Upper lobe of left lung (tissue), 4 donors: ENCODE data around the gene GTPBP4.

Experiments
- POLR2A ChIP-seq, 4 donors: fragments of 450-650 bp; IDR thresholded peaks; one replicate each; pipeline ENCODE4 v1.5.1; 2016 to 2017; ENCODE audit warnings: antibody characterized with exemption in 4 of 4, mild to moderate bottlenecking in 2 of 4
- POLR2AphosphoS5 ChIP-seq, 2 donors: sonication (generic); formaldehyde crosslinking; IDR thresholded peaks; one replicate each; pipeline ENCODE4 v1.5.1; 2017; ENCODE audit warnings: antibody characterized with exemption in 2 of 2
- TF ChIP-seq, protein P1 (sequence below), 6 experiments: fragments of 450-650 bp in 4 of 6; fragments of 200-600 bp in 2 of 6; sonication (generic) in 2 of 6; IDR thresholded peaks; one replicate each; pipeline ENCODE4 v1.5.1; 2016 to 2019; ENCODE audit warnings: antibody characterized with exemption in 6 of 6

DNA sequence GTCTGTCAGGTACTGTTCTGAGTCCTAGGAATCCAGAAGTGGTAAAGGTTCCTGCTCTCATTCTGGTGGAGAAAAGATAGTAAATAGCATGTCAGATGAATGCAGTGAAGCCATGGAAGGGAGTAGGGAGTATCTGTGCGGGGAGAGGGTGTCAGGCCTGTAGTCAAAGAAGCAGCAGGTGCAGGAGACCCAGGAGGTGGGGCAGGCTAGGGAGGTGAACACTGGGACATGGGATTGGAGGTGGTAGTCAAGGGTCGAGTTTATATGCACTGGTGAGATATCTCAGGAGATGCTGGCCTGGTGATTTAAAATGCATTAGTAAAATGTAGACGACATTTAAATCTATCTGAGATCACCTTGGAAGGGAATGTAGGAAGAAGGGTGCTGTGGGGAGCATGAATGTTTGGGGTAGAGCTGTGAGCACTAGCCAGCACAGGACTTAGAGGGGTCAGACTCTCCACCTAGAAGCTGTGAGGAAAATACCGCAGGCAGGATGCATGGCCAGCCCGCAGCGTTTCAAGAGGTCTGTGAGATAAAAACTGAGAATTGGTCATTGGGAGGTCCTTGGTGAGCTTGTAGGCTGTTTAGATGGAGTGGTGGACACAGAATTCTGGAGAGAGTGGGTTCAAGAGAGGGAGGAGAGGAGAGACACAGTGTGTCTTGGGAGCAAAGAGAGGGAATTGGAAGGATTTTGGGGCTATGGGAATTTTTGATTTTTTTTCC lies 6.8 kb downstream of the GTPBP4 start:
- TF ChIP-seq POLR2A (IDR thresholded peaks at IDR 0.05) (no peak), POLR2AphosphoS5 (IDR thresholded peaks at IDR 0.05) (no peak)
- TF ChIP-seq, protein P1, sequence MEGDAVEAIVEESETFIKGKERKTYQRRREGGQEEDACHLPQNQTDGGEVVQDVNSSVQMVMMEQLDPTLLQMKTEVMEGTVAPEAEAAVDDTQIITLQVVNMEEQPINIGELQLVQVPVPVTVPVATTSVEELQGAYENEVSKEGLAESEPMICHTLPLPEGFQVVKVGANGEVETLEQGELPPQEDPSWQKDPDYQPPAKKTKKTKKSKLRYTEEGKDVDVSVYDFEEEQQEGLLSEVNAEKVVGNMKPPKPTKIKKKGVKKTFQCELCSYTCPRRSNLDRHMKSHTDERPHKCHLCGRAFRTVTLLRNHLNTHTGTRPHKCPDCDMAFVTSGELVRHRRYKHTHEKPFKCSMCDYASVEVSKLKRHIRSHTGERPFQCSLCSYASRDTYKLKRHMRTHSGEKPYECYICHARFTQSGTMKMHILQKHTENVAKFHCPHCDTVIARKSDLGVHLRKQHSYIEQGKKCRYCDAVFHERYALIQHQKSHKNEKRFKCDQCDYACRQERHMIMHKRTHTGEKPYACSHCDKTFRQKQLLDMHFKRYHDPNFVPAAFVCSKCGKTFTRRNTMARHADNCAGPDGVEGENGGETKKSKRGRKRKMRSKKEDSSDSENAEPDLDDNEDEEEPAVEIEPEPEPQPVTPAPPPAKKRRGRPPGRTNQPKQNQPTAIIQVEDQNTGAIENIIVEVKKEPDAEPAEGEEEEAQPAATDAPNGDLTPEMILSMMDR (IDR thresholded peaks at IDR 0.05): no peak
